K562 (cell line): Measurements from ENCODE around the gene PELI2. TPM values are rescaled to one million over a fixed set of nuclear protein-coding genes. Genes with fewer than 3 reads are reported as not detected.

ENCODE experiments used
- FOXA3 ChIP-seq, 2 experiments: fragments of 450-650 bp in 1 of 2; sonication (generic) in 1 of 2; formaldehyde crosslinking; IDR thresholded peaks in 1 of 2; conservative IDR thresholded peaks in 1 of 2; 2 replicates each; pipeline versions ENCODE4 v1.4.0 to v1.8.0; 2020 to 2022; ENCODE audit warnings: mild to moderate bottlenecking in 2 of 2, missing genetic modification reagents in 1 of 2
- GATA2 ChIP-seq: sonication (generic); formaldehyde crosslinking; IDR thresholded peaks from 2 replicates; pipeline ENCODE4 v1.4.0; 2020; ENCODE audit warnings: mild to moderate bottlenecking, missing genetic modification reagents
- NBN ChIP-seq: fragments of 450-650 bp; IDR thresholded peaks from 2 replicates; pipeline ENCODE4 v1.6.1; 2016; ENCODE audit warnings: low read depth, mild to moderate bottlenecking
- NEUROD1 ChIP-seq: fragments of 150-350 bp; IDR thresholded peaks from 2 replicates; pipeline ENCODE4 v1.6.1; 2014; ENCODE audit warnings: borderline replicate concordance, low read length, low read depth; ENCODE audit not compliant: partially characterized antibody
- RAD51 ChIP-seq: fragments of 450-650 bp; IDR thresholded peaks from 2 replicates; pipeline ENCODE4 v1.7.1; 2016; ENCODE audit warnings: low read depth, mild to moderate bottlenecking, borderline replicate concordance
- SOX6 ChIP-seq: fragments of 450-650 bp; IDR thresholded peaks from 2 replicates; pipeline ENCODE4 v1.6.1; 2014; ENCODE audit warnings: mild to moderate bottlenecking
- TAF15 ChIP-seq: fragments of 200-400 bp; formaldehyde crosslinking; IDR thresholded peaks from 2 replicates; pipeline ENCODE4 v1.6.1; 2017; ENCODE audit warnings: mild to moderate bottlenecking, low read depth, low read length, moderate library complexity
- TAF9B ChIP-seq: fragments of 450-650 bp; IDR thresholded peaks from 2 replicates; pipeline ENCODE4 v1.6.1; 2018; ENCODE audit warnings: mild to moderate bottlenecking; ENCODE audit not compliant: partially characterized antibody
- TEAD1 ChIP-seq, 2 experiments: fragments of 450-650 bp in 1 of 2; sonication (generic) in 1 of 2; formaldehyde crosslinking; IDR thresholded peaks; 2 replicates each; pipeline versions ENCODE4 v1.4.0 to v1.8.0; 2020 to 2022; ENCODE audit warnings: mild to moderate bottlenecking in 2 of 2, missing genetic modification reagents in 1 of 2
- ZC3H4 ChIP-seq: sonication (generic); formaldehyde crosslinking; IDR thresholded peaks from 2 replicates; pipeline ENCODE4 v1.9.0; 2021; ENCODE audit warnings: missing genetic modification reagents, borderline replicate concordance
- ZNF316 ChIP-seq: fragments of 450-650 bp; IDR thresholded peaks from 2 replicates; pipeline ENCODE4 v1.6.1; 2016
- polyA plus RNA-seq, 8 experiments: library from polyadenylated mRNA; depleted of rRNA in 4 of 8; stranded (reverse) in 5 of 8; unstranded in 3 of 8; fragments of >200 nt; fragmentation: Nextera tagmentation in 2 of 8; fragmentation: Illumina TruSeq in 1 of 8; extraction: Ambion mirVana in 2 of 8; extraction: Trizol in 1 of 8; gene quantifications; 2 replicates each; pipeline versions ENCODE4 v1.2.1 to v1.2.3, GENCODE V29; 2011 to 2014; ENCODE audit warnings: inconsistent platforms in 1 of 8, missing spikeins in 1 of 8
- total RNA-seq, 7 experiments: library from RNA; depleted of rRNA in 6 of 7; stranded (reverse); fragments of >200 nt in 6 of 7; fragmentation: Illumina TruSeq in 2 of 7; extraction: Trizol in 2 of 7; gene quantifications; 2 replicates each; pipeline versions ENCODE4 v1.2.1 to v1.2.3, GENCODE V29; 2011 to 2021; ENCODE audit warnings: low replicate concordance in 1 of 7
- TF ChIP-seq, protein P1 (sequence below), 2 experiments: fragments of 450-650 bp; IDR thresholded peaks; 2 replicates each; pipeline ENCODE4 v1.6.1; 2018; ENCODE audit warnings: mild to moderate bottlenecking in 2 of 2, low read depth in 1 of 2; ENCODE audit not compliant: partially characterized antibody in 2 of 2
- TF ChIP-seq, protein P2 (sequence below): IDR thresholded peaks from 3 replicates; pipeline ENCODE4 v1.6.1; 2011; ENCODE audit warnings: borderline replicate concordance, mild to moderate bottlenecking; ENCODE audit not compliant: insufficient read length, insufficient read depth
- TF ChIP-seq, protein P3 (sequence below), 3 experiments: fragments of 200-800 bp in 1 of 3; fragments of 250-450 bp in 1 of 3; fragments of 450-650 bp in 1 of 3; sonication (Bioruptor Pico) in 1 of 3; sonication (Bioruptor generic) in 1 of 3; formaldehyde crosslinking in 1 of 3; IDR thresholded peaks; 2 replicates each; pipeline versions ENCODE4 v1.6.1 to v1.8.0; 2016 to 2022; ENCODE audit warnings: mild to moderate bottlenecking in 2 of 3, missing genetic modification characterization in 2 of 3, missing compliant biosample characterization in 1 of 3, moderate library complexity in 1 of 3

PELI2 gene
- total and polyA plus RNA-seq, 9 of the 15 experiments (the other 6 are each of a cell fraction or from before 2014, with no cell fraction given): 0.20 to 1.5 (median 0.44) TPM

DNA sequence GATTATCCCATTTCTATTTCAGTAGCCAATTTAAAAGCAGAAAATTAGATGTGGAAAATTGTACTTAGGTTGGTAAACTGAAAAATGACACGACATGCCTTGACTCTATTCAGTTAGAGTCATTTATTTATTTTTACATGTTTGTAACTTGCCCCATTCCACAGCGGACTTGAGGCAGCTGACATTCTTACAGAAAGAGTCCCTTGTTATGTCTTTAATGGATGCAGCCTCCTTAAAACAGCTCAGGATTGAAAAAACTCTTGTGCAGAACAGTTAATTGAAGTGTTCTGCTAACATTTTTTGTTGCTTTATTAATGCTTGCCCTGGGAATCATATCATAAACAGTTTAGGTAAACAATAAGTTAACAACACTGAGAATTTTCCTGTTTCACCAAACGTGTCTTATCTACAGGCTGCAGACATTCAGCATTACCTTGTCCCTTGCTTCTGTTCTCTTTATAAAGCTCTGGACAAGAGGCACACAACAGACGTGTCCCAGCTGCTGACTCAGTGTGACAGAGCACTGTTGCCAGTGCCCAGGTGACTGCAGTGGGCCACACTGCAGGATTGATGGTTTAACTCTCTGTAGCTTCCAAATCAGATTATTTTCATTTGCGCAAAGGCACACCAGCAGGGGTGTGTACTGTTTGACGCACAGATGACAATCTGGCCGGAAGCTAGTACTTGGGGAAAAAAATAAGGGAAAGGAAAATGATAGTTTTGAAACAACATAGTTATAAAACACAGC, 101.6 kb downstream of the PELI2 start (continued):
- TF ChIP-seq, protein P1, sequence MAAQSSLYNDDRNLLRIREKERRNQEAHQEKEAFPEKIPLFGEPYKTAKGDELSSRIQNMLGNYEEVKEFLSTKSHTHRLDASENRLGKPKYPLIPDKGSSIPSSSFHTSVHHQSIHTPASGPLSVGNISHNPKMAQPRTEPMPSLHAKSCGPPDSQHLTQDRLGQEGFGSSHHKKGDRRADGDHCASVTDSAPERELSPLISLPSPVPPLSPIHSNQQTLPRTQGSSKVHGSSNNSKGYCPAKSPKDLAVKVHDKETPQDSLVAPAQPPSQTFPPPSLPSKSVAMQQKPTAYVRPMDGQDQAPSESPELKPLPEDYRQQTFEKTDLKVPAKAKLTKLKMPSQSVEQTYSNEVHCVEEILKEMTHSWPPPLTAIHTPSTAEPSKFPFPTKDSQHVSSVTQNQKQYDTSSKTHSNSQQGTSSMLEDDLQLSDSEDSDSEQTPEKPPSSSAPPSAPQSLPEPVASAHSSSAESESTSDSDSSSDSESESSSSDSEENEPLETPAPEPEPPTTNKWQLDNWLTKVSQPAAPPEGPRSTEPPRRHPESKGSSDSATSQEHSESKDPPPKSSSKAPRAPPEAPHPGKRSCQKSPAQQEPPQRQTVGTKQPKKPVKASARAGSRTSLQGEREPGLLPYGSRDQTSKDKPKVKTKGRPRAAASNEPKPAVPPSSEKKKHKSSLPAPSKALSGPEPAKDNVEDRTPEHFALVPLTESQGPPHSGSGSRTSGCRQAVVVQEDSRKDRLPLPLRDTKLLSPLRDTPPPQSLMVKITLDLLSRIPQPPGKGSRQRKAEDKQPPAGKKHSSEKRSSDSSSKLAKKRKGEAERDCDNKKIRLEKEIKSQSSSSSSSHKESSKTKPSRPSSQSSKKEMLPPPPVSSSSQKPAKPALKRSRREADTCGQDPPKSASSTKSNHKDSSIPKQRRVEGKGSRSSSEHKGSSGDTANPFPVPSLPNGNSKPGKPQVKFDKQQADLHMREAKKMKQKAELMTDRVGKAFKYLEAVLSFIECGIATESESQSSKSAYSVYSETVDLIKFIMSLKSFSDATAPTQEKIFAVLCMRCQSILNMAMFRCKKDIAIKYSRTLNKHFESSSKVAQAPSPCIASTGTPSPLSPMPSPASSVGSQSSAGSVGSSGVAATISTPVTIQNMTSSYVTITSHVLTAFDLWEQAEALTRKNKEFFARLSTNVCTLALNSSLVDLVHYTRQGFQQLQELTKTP (IDR thresholded peaks at IDR 0.05; ENCODE audit: low read depth in 1 of 2, partially characterized antibody in 2 of 2): peak in 1 of 2 experiments; percentile 76
- TF ChIP-seq TEAD1 (CRISPR knock-in tag; IDR thresholded peaks at IDR 0.05) (peak in 1 of 2 experiments; percentile 60; a peak in 2 of 4 replicates), SOX6 (peak; percentile 94), TAF15 (no peak), TAF9B (peak; percentile 88), GATA2 (peak; percentile 53; the same call in 1 of the 2 replicates), RAD51 (peak; percentile 30; the same call in 1 of the 2 replicates), ZNF316 (peak; percentile 93), NBN (peak; percentile 49; the same call in 1 of the 2 replicates), FOXA3 (CRISPR knock-in tag; conservative IDR thresholded peaks at IDR 0.05 in 1 of 2, IDR thresholded peaks at IDR 0.05 in 1 of 2) (peak in 1 of 2 experiments; percentile 50; a peak in 1 of 4 replicates), ZC3H4 (no peak), NEUROD1 (no peak)
- TF ChIP-seq, protein P2, sequence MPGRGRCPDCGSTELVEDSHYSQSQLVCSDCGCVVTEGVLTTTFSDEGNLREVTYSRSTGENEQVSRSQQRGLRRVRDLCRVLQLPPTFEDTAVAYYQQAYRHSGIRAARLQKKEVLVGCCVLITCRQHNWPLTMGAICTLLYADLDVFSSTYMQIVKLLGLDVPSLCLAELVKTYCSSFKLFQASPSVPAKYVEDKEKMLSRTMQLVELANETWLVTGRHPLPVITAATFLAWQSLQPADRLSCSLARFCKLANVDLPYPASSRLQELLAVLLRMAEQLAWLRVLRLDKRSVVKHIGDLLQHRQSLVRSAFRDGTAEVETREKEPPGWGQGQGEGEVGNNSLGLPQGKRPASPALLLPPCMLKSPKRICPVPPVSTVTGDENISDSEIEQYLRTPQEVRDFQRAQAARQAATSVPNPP: no peak
- TF ChIP-seq, protein P3, sequence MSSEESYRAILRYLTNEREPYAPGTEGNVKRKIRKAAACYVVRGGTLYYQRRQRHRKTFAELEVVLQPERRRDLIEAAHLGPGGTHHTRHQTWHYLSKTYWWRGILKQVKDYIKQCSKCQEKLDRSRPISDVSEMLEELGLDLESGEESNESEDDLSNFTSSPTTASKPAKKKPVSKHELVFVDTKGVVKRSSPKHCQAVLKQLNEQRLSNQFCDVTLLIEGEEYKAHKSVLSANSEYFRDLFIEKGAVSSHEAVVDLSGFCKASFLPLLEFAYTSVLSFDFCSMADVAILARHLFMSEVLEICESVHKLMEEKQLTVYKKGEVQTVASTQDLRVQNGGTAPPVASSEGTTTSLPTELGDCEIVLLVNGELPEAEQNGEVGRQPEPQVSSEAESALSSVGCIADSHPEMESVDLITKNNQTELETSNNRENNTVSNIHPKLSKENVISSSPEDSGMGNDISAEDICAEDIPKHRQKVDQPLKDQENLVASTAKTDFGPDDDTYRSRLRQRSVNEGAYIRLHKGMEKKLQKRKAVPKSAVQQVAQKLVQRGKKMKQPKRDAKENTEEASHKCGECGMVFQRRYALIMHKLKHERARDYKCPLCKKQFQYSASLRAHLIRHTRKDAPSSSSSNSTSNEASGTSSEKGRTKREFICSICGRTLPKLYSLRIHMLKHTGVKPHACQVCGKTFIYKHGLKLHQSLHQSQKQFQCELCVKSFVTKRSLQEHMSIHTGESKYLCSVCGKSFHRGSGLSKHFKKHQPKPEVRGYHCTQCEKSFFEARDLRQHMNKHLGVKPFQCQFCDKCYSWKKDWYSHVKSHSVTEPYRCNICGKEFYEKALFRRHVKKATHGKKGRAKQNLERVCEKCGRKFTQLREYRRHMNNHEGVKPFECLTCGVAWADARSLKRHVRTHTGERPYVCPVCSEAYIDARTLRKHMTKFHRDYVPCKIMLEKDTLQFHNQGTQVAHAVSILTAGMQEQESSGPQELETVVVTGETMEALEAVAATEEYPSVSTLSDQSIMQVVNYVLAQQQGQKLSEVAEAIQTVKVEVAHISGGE (CRISPR knock-in tag; IDR thresholded peaks at IDR 0.05): peak in 1 of 3 experiments; percentile 57; a peak in 1 of 6 replicates
